Measurements from ENCODE around the gene RIPOR2. TPM values are rescaled to one million over a fixed set of nuclear protein-coding genes. Genes with fewer than 3 reads are reported as not detected.

The RIPOR2 gene
- total RNA-seq, 2 experiments from 2014 or later: 18.0 to 28.9 TPM

DNA sequence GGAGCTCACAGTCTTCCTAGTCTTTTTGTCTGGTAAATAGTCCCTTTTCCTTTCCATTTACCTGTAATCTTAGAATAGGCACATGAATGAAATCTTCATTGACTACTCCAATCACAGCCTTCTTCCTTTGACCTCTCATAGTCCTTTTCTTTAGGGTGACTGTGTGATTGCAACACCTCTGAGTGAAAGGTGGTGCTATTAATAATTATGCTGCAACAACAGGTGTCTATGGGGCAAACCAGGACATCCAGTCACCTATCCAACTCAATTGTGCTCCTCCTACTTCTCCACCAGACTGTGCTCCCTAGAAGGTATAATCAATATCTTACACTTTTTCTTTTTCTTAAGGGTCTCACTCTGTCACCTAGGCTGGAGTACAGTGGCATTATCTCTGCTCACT lies 29.4 kb downstream of the RIPOR2 start:
- TF ChIP-seq, protein P1, sequence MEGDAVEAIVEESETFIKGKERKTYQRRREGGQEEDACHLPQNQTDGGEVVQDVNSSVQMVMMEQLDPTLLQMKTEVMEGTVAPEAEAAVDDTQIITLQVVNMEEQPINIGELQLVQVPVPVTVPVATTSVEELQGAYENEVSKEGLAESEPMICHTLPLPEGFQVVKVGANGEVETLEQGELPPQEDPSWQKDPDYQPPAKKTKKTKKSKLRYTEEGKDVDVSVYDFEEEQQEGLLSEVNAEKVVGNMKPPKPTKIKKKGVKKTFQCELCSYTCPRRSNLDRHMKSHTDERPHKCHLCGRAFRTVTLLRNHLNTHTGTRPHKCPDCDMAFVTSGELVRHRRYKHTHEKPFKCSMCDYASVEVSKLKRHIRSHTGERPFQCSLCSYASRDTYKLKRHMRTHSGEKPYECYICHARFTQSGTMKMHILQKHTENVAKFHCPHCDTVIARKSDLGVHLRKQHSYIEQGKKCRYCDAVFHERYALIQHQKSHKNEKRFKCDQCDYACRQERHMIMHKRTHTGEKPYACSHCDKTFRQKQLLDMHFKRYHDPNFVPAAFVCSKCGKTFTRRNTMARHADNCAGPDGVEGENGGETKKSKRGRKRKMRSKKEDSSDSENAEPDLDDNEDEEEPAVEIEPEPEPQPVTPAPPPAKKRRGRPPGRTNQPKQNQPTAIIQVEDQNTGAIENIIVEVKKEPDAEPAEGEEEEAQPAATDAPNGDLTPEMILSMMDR (conservative IDR thresholded peaks at IDR 0.05; ENCODE audit: low read length): no peak
- no peak for TF ChIP-seq EZH2phosphoT487 (IDR thresholded peaks at IDR 0.05; ENCODE audit: borderline replicate concordance, low read depth, low read length)
- DNase-seq (ENCODE audit: low spot score): no peak
- Histone ChIP-seq H3K9me2 (ENCODE audit: insufficient read depth, low read length) (no peaks in the 10 kb centered on the region), H3K9me3 (ENCODE audit: low read length) (peaks cover 8% of the 10 kb centered on the region; the same call in 1 of the 2 replicates), H3K4me3 (ENCODE audit: low read depth, low read length, poor library complexity, severe bottlenecking) (no peak overlapping the region), H3K4me1 (ENCODE audit: insufficient read depth, low read length, poor library complexity, severe bottlenecking) (peaks cover 76% of the 10 kb centered on the region), H2AFZ (ENCODE audit: low read length) (no peak overlapping the region), H3K27ac (ENCODE audit: low read depth, low read length, poor library complexity, severe bottlenecking) (peak overlapping the region; percentile 95), H4K20me1 (ENCODE audit: insufficient read depth, low read length) (no peaks in the 10 kb centered on the region), H3K4me2 (ENCODE audit: low read length) (peak overlapping the region; percentile 89), H3K36me3 (ENCODE audit: insufficient read depth, low read length) (peaks cover 38% of the 10 kb centered on the region), H3K79me2 (ENCODE audit: insufficient read depth, low read depth, low read length) (peaks cover 49% of the 10 kb centered on the region; the same call in 1 of the 2 replicates)
- no TSS peak for BruUV-seq (replicated peaks)
- ChIA-PET POLR2A (interaction anchor here (2.4 kb wide), 1 partner anchor 18 kb away, joined by 5 read pairs; no protein-coding TSS in a partner anchor), CTCF (ENCODE audit: unreplicated experiment) (no interaction called here)
- intact Hi-C loops (cut with micrococcal nuclease; ENCODE audit: unreplicated experiment): no loop called here

DNA sequence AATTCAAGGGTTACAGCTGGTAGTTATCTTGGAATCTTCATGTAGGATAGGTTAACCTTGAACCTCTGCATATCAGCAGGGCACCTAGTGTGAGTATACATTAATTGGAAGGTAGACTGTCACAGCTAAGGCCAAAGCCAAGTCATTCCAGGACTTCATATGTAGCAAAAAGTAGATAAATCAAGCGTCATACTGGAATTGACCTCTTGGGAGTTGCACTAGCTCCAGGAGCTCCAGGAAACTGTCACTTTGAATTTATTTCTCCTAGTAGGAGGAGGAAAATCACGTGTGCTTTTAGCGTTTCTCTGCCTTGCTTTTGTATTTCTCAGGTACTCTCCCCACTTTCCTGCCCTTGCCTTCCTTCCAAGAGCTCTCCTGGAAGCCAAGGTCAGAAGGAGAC lies 30.3 kb downstream of the RIPOR2 start:
- Histone ChIP-seq H2AFZ (ENCODE audit: low read length) (no peak overlapping the region), H3K9me2 (ENCODE audit: insufficient read depth, low read length) (no peaks in the 10 kb centered on the region), H3K4me2 (ENCODE audit: low read length) (no peak overlapping the region), H3K4me1 (ENCODE audit: insufficient read depth, low read length, poor library complexity, severe bottlenecking) (peaks cover 81% of the 10 kb centered on the region), H3K9me3 (ENCODE audit: low read length) (peaks cover 8% of the 10 kb centered on the region; the same call in 1 of the 2 replicates), H3K27ac (ENCODE audit: low read depth, low read length, poor library complexity, severe bottlenecking) (no peak overlapping the region), H3K4me3 (ENCODE audit: low read depth, low read length, poor library complexity, severe bottlenecking) (no peak overlapping the region), H3K36me3 (ENCODE audit: insufficient read depth, low read length) (peaks cover 38% of the 10 kb centered on the region), H4K20me1 (ENCODE audit: insufficient read depth, low read length) (no peaks in the 10 kb centered on the region), H3K79me2 (ENCODE audit: insufficient read depth, low read depth, low read length) (peaks cover 53% of the 10 kb centered on the region; the same call in 1 of the 2 replicates)
- CTCF ChIA-PET (ENCODE audit: unreplicated experiment): no interaction called here
- intact Hi-C loops (cut with micrococcal nuclease; ENCODE audit: unreplicated experiment): no loop called here
- no peak for DNase-seq (ENCODE audit: low spot score)
- no TSS peak for BruUV-seq (replicated peaks)
- TF ChIP-seq EZH2phosphoT487 (IDR thresholded peaks at IDR 0.05; ENCODE audit: borderline replicate concordance, low read depth, low read length): no peak
- TF ChIP-seq, protein P1 (conservative IDR thresholded peaks at IDR 0.05; ENCODE audit: low read length): no peak
- POLR2A ChIA-PET: interaction anchor here (0.6 to 2.4 kb wide), 7 partner anchors 14 to 69 kb away, joined by 3 to 5 read pairs (median 3); no protein-coding TSS in a partner anchor

DNA sequence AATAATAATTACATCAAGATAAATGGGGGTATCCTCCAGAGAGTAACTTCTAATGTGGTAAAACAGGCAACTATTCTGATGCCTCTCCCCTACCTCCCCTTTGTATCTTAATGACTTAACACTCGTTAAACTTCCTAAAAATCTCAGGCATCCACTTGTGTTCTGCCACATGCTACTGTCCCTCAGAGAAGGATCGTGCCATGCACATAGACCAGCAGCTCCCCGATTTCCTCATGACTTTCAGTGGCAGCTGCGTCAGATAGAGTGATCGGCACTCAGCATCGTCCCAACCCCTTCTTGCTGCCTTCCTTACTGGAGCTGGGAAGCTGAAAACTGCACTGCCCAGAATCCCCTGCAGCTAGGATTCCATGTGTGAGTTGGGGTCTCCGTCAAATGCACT lies 32.1 kb downstream of the RIPOR2 start:
- no peaks in the 10 kb centered on the region for H4K20me1 ChIP-seq (ENCODE audit: insufficient read depth, low read length)
- intact Hi-C loops (cut with micrococcal nuclease; ENCODE audit: unreplicated experiment): no loop called here
- no peak overlapping the region for H2AFZ ChIP-seq (ENCODE audit: low read length)
- no peak overlapping the region for H3K27ac ChIP-seq (ENCODE audit: low read depth, low read length, poor library complexity, severe bottlenecking)
- peaks cover 54% of the 10 kb centered on the region; the same call in 1 of the 2 replicates for H3K79me2 ChIP-seq (ENCODE audit: insufficient read depth, low read depth, low read length)
- no peaks in the 10 kb centered on the region for H3K9me2 ChIP-seq (ENCODE audit: insufficient read depth, low read length)
- no peak for DNase-seq (ENCODE audit: low spot score)
- no peak overlapping the region for H3K4me3 ChIP-seq (ENCODE audit: low read depth, low read length, poor library complexity, severe bottlenecking)
- peaks cover 82% of the 10 kb centered on the region for H3K4me1 ChIP-seq (ENCODE audit: insufficient read depth, low read length, poor library complexity, severe bottlenecking)
- CTCF ChIA-PET (ENCODE audit: unreplicated experiment): interaction anchor here (1.5 kb wide), 1 partner anchor 31 kb away, joined by 3 read pairs; no protein-coding TSS in a partner anchor
- H3K9me3 ChIP-seq (ENCODE audit: low read length): peaks cover 8% of the 10 kb centered on the region; the same call in 1 of the 2 replicates
- peaks cover 38% of the 10 kb centered on the region for H3K36me3 ChIP-seq (ENCODE audit: insufficient read depth, low read length)
- H3K4me2 ChIP-seq (ENCODE audit: low read length): no peak overlapping the region
- TF ChIP-seq EZH2phosphoT487 (IDR thresholded peaks at IDR 0.05; ENCODE audit: borderline replicate concordance, low read depth, low read length): no peak
- TF ChIP-seq, protein P1 (conservative IDR thresholded peaks at IDR 0.05; ENCODE audit: low read length): no peak
- no TSS peak for BruUV-seq (replicated peaks)
- POLR2A ChIA-PET: interaction anchor here (1.1 kb wide), 1 partner anchor 16 kb away, joined by 3 read pairs; no protein-coding TSS in a partner anchor

Measured in OCI-LY7 (cell line).